Large intestine (tissue), 3 donors: ENCODE results near the gene IFTAP. TPM values are rescaled to one million over a fixed set of nuclear protein-coding genes. Genes with fewer than 3 reads are reported as not detected.
"Not testable (repeated sequence)": the region's sequence is repeated elsewhere in the genome, so short reads cannot be mapped to it uniquely, and the experiment has no call there.

Source experiments
- DNase-seq, 2 donors: peaks; one replicate each; pipeline versions ENCODE4 v3.0.0 to v3.0.0-alpha.2; 2013
- H3K27ac ChIP-seq: one replicate; pipeline ENCODE4 v1.5.1; 2013; ENCODE audit warnings: low read length
- H3K27me3 ChIP-seq: 2 replicates; pipeline ENCODE4 v1.6.1; 2013; ENCODE audit warnings: low read length; ENCODE audit not compliant: control insufficient read depth, insufficient read depth
- H3K36me3 ChIP-seq: 2 replicates; pipeline ENCODE4 v1.6.1; 2013; ENCODE audit warnings: low read length; ENCODE audit not compliant: control insufficient read depth, insufficient read depth
- H3K4me1 ChIP-seq: one replicate; pipeline ENCODE4 v1.6.1; 2013; ENCODE audit warnings: low read length; ENCODE audit not compliant: control insufficient read depth, insufficient read depth
- H3K4me3 ChIP-seq: one replicate; pipeline ENCODE4 v1.5.1; 2013; ENCODE audit warnings: low read length
- H3K9me3 ChIP-seq: one replicate; pipeline ENCODE4 v1.6.1; 2013; ENCODE audit warnings: mild to moderate bottlenecking, low read depth, low read length, moderate library complexity; ENCODE audit not compliant: control insufficient read depth
- WGBS: methylation state at CpG from one replicate; pipeline ENCODE4 v1.1.5; 2013; ENCODE audit warnings: low lambda C conversion rate; ENCODE audit not compliant: insufficient coverage; 5-methylcytosine and 5-hydroxymethylcytosine counted together
- polyA plus RNA-seq: library from polyadenylated mRNA; unstranded; fragments of 120-200 nt; gene quantifications from one replicate; pipeline ENCODE4 v1.2.1, GENCODE V29; 2013

Gene IFTAP
- polyA plus RNA-seq, 1 donor = 27.2 TPM

- Histone ChIP-seq H3K4me3 (no peak overlapping the region), H3K36me3 (no peaks in the 10 kb centered on the region), H3K27ac (no peak overlapping the region), H3K9me3 (no peaks in the 10 kb centered on the region), H3K27me3 (no peaks in the 10 kb centered on the region), H3K4me1 (no peaks in the 10 kb centered on the region)
- no peak for DNase-seq
- WGBS = 100% methylated on average over 2 of the region's 2 CpGs
Observed at GRCh38 chr11:36631774-36632173, 37.5 kb downstream of the IFTAP start.

- WGBS = 88% methylated on average over 4 of the region's 4 CpGs
- no peak overlapping the region for H3K27ac ChIP-seq
- H3K4me1 ChIP-seq = no peaks in the 10 kb centered on the region
- no peak overlapping the region for H3K4me3 ChIP-seq
- H3K27me3 ChIP-seq = no peaks in the 10 kb centered on the region
- no peaks in the 10 kb centered on the region for H3K9me3 ChIP-seq
- no peak for DNase-seq
- no peaks in the 10 kb centered on the region for H3K36me3 ChIP-seq
Observed at GRCh38 chr11:36635066-36635862, 41.0 kb downstream of the IFTAP start.

- no CpG with 5 or more reads among the region's 2 CpGs for WGBS
- Histone ChIP-seq H3K4me1 (no peaks in the 10 kb centered on the region), H3K4me3 (no peak overlapping the region), H3K27me3 (no peaks in the 10 kb centered on the region), H3K9me3 (no peaks in the 10 kb centered on the region), H3K36me3 (no peaks in the 10 kb centered on the region), H3K27ac (no peak overlapping the region)
- DNase-seq = no peak
Observed at GRCh38 chr11:36638556-36638955, 44.3 kb downstream of the IFTAP start.

GRCh38 chr11:36657610-36658267 is 63.4 kb downstream of the IFTAP start:
- H3K4me3 ChIP-seq = no peak overlapping the region
- H3K9me3 ChIP-seq = no peaks in the 10 kb centered on the region
- DNase-seq = no peak
- WGBS = 100% methylated on average over 1 of the region's 6 CpGs
- H3K27ac ChIP-seq = no peak overlapping the region
- H3K4me1 ChIP-seq = no peaks in the 10 kb centered on the region
- H3K36me3 ChIP-seq = no peaks in the 10 kb centered on the region
- H3K27me3 ChIP-seq = no peaks in the 10 kb centered on the region

GRCh38 chr11:36661359-36661758 is 67.1 kb downstream of the IFTAP start:
- not testable (repeated sequence) for H3K4me1 ChIP-seq, DNase-seq, H3K4me3 ChIP-seq, H3K27ac ChIP-seq, H3K9me3 ChIP-seq, H3K36me3 ChIP-seq, H3K27me3 ChIP-seq
- 100% methylated on average over 1 of the region's 2 CpGs for WGBS

- no peaks in the 10 kb centered on the region for H3K36me3 ChIP-seq
- peaks cover 3% of the 10 kb centered on the region for H3K9me3 ChIP-seq
- 30% methylated on average over 2 of the region's 5 CpGs for WGBS
- no peak overlapping the region for H3K4me3 ChIP-seq
- no peak overlapping the region for H3K27ac ChIP-seq
- no peaks in the 10 kb centered on the region for H3K27me3 ChIP-seq
- H3K4me1 ChIP-seq = no peaks in the 10 kb centered on the region
- DNase-seq = no peak
Observed at GRCh38 chr11:36672815-36673450, 78.6 kb downstream of the IFTAP start.

- WGBS = no CpG with 5 or more reads among the region's 6 CpGs
- H3K27ac ChIP-seq, H3K4me3 ChIP-seq, H3K36me3 ChIP-seq, H3K27me3 ChIP-seq, H3K4me1 ChIP-seq, H3K9me3 ChIP-seq, DNase-seq: not testable (repeated sequence)
Observed at GRCh38 chr11:36679547-36679946, 85.2 kb downstream of the IFTAP start.

GRCh38 chr11:36683818-36684217 is 89.5 kb downstream of the IFTAP start:
- 83% methylated on average over 1 of the region's 1 CpG for WGBS
- Histone ChIP-seq H3K9me3 (no peaks in the 10 kb centered on the region), H3K4me1 (no peaks in the 10 kb centered on the region), H3K36me3 (no peaks in the 10 kb centered on the region), H3K27ac (no peak overlapping the region), H3K27me3 (peaks cover 3% of the 10 kb centered on the region), H3K4me3 (no peak overlapping the region)
- DNase-seq = no peak

GRCh38 chr11:36684840-36685801 is 90.8 kb downstream of the IFTAP start:
- no peak overlapping the region for H3K27ac ChIP-seq
- no peaks in the 10 kb centered on the region for H3K4me1 ChIP-seq
- H3K9me3 ChIP-seq = no peaks in the 10 kb centered on the region
- H3K4me3 ChIP-seq = no peak overlapping the region
- WGBS = 86% methylated on average over 2 of the region's 12 CpGs
- peaks cover 3% of the 10 kb centered on the region for H3K27me3 ChIP-seq
- no peak for DNase-seq
- no peaks in the 10 kb centered on the region for H3K36me3 ChIP-seq

GRCh38 chr11:36688132-36688531 is 93.8 kb downstream of the IFTAP start:
- no peak for DNase-seq
- Histone ChIP-seq H3K9me3 (no peaks in the 10 kb centered on the region), H3K36me3 (no peaks in the 10 kb centered on the region), H3K27ac (no peak overlapping the region), H3K4me1 (no peaks in the 10 kb centered on the region), H3K27me3 (peaks cover 3% of the 10 kb centered on the region), H3K4me3 (no peak overlapping the region)
- no CpG with 5 or more reads among the region's 2 CpGs for WGBS
